HepG2 (cell line): ENCODE data around the gene KIF2C. TPM values are rescaled to one million over a fixed set of nuclear protein-coding genes. Genes with fewer than 3 reads are reported as not detected.

Experiments used
- ATF7 ChIP-seq, 2 experiments: fragments of 450-650 bp in 1 of 2; sonication (generic) in 1 of 2; formaldehyde crosslinking in 1 of 2; IDR thresholded peaks; 2 replicates each; pipeline versions ENCODE4 v1.4.0 to v1.6.1; 2016 to 2020; ENCODE audit warnings: antibody characterized with exemption in 1 of 2, mild to moderate bottlenecking in 1 of 2, missing genetic modification reagents in 1 of 2
- CCDC6 ChIP-seq: sonication (generic); formaldehyde crosslinking; IDR thresholded peaks from 2 replicates; pipeline ENCODE4 v1.8.1; 2022; ENCODE audit warnings: mild to moderate bottlenecking, missing genetic modification reagents, moderate library complexity
- DMAP1 ChIP-seq: IDR thresholded peaks from 2 replicates; pipeline ENCODE4 v1.6.1; 2016
- HMG20B ChIP-seq: conservative IDR thresholded peaks from 2 replicates; pipeline ENCODE4 v1.6.1; 2016; ENCODE audit warnings: missing genetic modification reagents, missing compliant biosample characterization
- JUNB ChIP-seq: sonication (generic); formaldehyde crosslinking; IDR thresholded peaks from 2 replicates; pipeline ENCODE4 v1.8.0; 2022; ENCODE audit warnings: missing genetic modification reagents, mild to moderate bottlenecking, borderline replicate concordance
- MATR3 ChIP-seq: sonication (generic); formaldehyde crosslinking; IDR thresholded peaks from 2 replicates; pipeline ENCODE4 v1.4.0; 2020; ENCODE audit warnings: missing genetic modification reagents
- NFE2 ChIP-seq: sonication (generic); formaldehyde crosslinking; IDR thresholded peaks from 2 replicates; pipeline ENCODE4 v1.4.0; 2020; ENCODE audit warnings: missing genetic modification reagents
- NRL ChIP-seq: sonication (generic); formaldehyde crosslinking; IDR thresholded peaks from 2 replicates; pipeline ENCODE4 v1.5.0; 2020; ENCODE audit warnings: missing genetic modification reagents, mild to moderate bottlenecking, moderate library complexity, borderline replicate concordance
- SP4 ChIP-seq: sonication (generic); formaldehyde crosslinking; IDR thresholded peaks from 2 replicates; pipeline ENCODE4 v1.8.1; 2023; ENCODE audit warnings: mild to moderate bottlenecking, missing genetic modification reagents
- SRSF1 ChIP-seq: fragments of 200-400 bp; formaldehyde crosslinking; optimal IDR thresholded peaks from 2 replicates; pipeline ENCODE3; 2017; ENCODE audit warnings: mild to moderate bottlenecking, low read depth, low read length, moderate library complexity
- TCF12 ChIP-seq, 2 experiments: fragments of 450-650 bp in 1 of 2; sonication (generic) in 1 of 2; formaldehyde crosslinking in 1 of 2; IDR thresholded peaks; 2 replicates each; pipeline versions ENCODE4 v1.6.1 to v1.8.0; 2017 to 2022; ENCODE audit warnings: antibody characterized with exemption in 1 of 2, mild to moderate bottlenecking in 1 of 2, missing genetic modification reagents in 1 of 2, moderate library complexity in 1 of 2
- ZBTB20 ChIP-seq: sonication (generic); formaldehyde crosslinking; IDR thresholded peaks from 2 replicates; pipeline ENCODE4 v1.8.1; 2023; ENCODE audit warnings: missing genetic modification reagents, low read depth, mild to moderate bottlenecking, borderline replicate concordance
- ZFY ChIP-seq: sonication (generic); formaldehyde crosslinking; IDR thresholded peaks from 2 replicates; pipeline ENCODE4 v1.4.0; 2020; ENCODE audit warnings: missing genetic modification reagents
- ZMYM3 ChIP-seq: sonication (generic); formaldehyde crosslinking; IDR thresholded peaks from 2 replicates; pipeline ENCODE4 v1.5.1; 2020; ENCODE audit warnings: mild to moderate bottlenecking, missing genetic modification reagents
- ZNF275 ChIP-seq: sonication (generic); formaldehyde crosslinking; IDR thresholded peaks from 2 replicates; pipeline ENCODE4 v1.8.0; 2022; ENCODE audit warnings: missing genetic modification reagents, mild to moderate bottlenecking, inconsistent platforms, borderline replicate concordance
- ZNF335 ChIP-seq: sonication (generic); formaldehyde crosslinking; IDR thresholded peaks from 2 replicates; pipeline ENCODE4 v1.4.0; 2020; ENCODE audit warnings: missing genetic modification reagents
- ZNF432 ChIP-seq: sonication (generic); formaldehyde crosslinking; IDR thresholded peaks from 2 replicates; pipeline ENCODE4 v1.5.0; 2020; ENCODE audit warnings: missing genetic modification reagents, mild to moderate bottlenecking, borderline replicate concordance
- ZNF674 ChIP-seq: sonication (generic); formaldehyde crosslinking; IDR thresholded peaks from 2 replicates; pipeline ENCODE4 v1.5.0; 2020; ENCODE audit warnings: low read depth, mild to moderate bottlenecking, missing genetic modification reagents
- ZNF709 ChIP-seq: sonication (generic); formaldehyde crosslinking; IDR thresholded peaks from 2 replicates; pipeline ENCODE4 v1.5.0; 2020; ENCODE audit warnings: mild to moderate bottlenecking, missing genetic modification reagents
- ZNF770 ChIP-seq: sonication (generic); formaldehyde crosslinking; IDR thresholded peaks from 2 replicates; pipeline ENCODE4 v1.5.0; 2020; ENCODE audit warnings: mild to moderate bottlenecking, missing genetic modification reagents
- ZNF790 ChIP-seq: sonication (generic); formaldehyde crosslinking; IDR thresholded peaks from 2 replicates; pipeline ENCODE4 v1.8.0; 2022; ENCODE audit warnings: missing genetic modification reagents, mild to moderate bottlenecking, borderline replicate concordance
- ZNF878 ChIP-seq: sonication (generic); formaldehyde crosslinking; IDR thresholded peaks from 2 replicates; pipeline ENCODE4 v1.8.1; 2023; ENCODE audit warnings: mild to moderate bottlenecking, missing genetic modification reagents, moderate library complexity
- polyA plus RNA-seq, 8 experiments: library from polyadenylated mRNA; depleted of rRNA in 3 of 8; stranded (reverse) in 7 of 8; unstranded in 1 of 8; fragments of >200 nt; fragmentation: Illumina TruSeq in 4 of 8; extraction: Trizol in 4 of 8; gene quantifications; 2 replicates each; pipeline versions ENCODE4 v1.2.1 to v1.2.3, GENCODE V29; 2011 to 2016; ENCODE audit warnings: low read depth in 4 of 8, missing spikeins in 1 of 8, mixed read lengths in 1 of 8; ENCODE audit not compliant: insufficient read depth in 1 of 8
- total RNA-seq, 5 experiments: library from RNA; depleted of rRNA; stranded (reverse); fragments of >200 nt; fragmentation: Illumina TruSeq; extraction: Trizol; gene quantifications; 2 replicates each; pipeline ENCODE4 v1.2.3, GENCODE V29; 2016; ENCODE audit warnings: low read depth in 1 of 5
- TF ChIP-seq, protein P1 (sequence below): sonication (generic); formaldehyde crosslinking; IDR thresholded peaks from 2 replicates; pipeline ENCODE4 v1.4.0; 2020; ENCODE audit warnings: missing genetic modification reagents
- TF ChIP-seq, protein P2 (sequence below): IDR thresholded peaks from 2 replicates; pipeline ENCODE4 v1.6.1; 2016; ENCODE audit warnings: mild to moderate bottlenecking

KIF2C gene
- total and polyA plus RNA-seq, 2 of the 13 experiments (the other 11 are each of a cell fraction or from before 2014, with no cell fraction given), result 29.7 to 53.7 TPM

DNA sequence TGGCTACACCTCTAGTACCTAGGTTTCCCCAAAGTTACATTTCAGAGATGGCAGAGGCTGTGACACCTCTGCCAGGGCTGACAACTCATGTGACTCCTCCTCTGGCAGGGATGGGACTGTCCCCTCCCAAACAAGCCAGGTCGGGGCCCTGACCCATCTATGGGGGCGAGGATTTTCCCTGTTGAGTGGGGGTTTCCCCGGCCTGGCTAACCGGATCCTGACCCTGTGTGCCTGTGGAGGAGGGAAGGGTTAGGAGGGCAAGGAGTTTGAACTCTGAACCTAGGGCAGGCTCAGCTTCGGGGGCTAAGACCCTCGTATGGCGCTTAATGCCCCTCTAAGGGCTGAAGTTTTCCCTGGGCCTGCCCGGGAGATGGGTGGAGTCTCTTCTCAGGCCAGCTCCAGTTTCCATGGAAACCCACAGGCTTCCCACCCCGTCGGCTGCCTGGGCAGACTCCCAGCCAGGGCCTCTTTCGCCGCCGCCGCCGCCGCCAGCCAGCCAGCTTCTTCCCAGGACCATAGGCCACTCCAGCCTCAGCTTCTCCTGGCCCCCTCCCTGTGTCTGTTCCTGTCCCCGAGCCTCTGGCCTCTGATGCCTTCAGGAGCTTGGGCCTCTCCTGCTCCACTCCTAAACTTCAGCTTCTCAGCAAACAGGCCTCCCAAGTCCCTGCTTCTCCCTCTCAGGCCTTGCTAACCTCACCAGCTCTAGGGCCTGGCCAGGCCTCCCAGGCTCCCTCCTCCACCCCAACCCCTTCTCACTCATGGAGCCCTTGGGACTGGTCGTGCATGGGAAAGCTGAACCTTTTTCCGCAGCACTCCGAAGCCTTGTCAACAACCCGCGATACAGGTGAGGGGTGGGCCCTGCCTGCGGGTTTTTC is 68.7 kb downstream of the KIF2C start, which contains the start of gene BTBD19 (continued):
- TF ChIP-seq ZNF770 (CRISPR knock-in tag) (no peak), JUNB (CRISPR knock-in tag) (no peak), ZNF790 (no peak), NRL (no peak), NFE2 (CRISPR knock-in tag) (no peak), HMG20B (CRISPR knock-in tag) (peak; percentile 66; the same call in 1 of the 2 replicates), ZBTB20 (no peak), DMAP1 (CRISPR knock-in tag) (0 out of 2 replicates have a peak, but pooled peaks have one; percentile 4), ZNF335 (CRISPR knock-in tag) (no peak), ZNF878 (CRISPR knock-in tag) (no peak), SRSF1 (no peak), ZNF275 (0 out of 2 replicates have a peak, but pooled peaks have one; percentile 27), ZNF674 (CRISPR knock-in tag) (0 out of 2 replicates have a peak, but pooled peaks have one; percentile 28), TCF12 (IDR thresholded peaks at IDR 0.05) (no peak), TCF12 (CRISPR knock-in tag; IDR thresholded peaks at IDR 0.05) (no peak), ATF7 (IDR thresholded peaks at IDR 0.05) (no peak), ATF7 (CRISPR knock-in tag; IDR thresholded peaks at IDR 0.05) (no peak; the same call in 1 of the 2 replicates), ZMYM3 (CRISPR knock-in tag) (no peak), SP4 (CRISPR knock-in tag) (no peak), MATR3 (no peak), ZNF432 (CRISPR knock-in tag) (no peak), ZFY (peak; percentile 34), ZNF709 (no peak; the same call in 1 of the 2 replicates), CCDC6 (CRISPR knock-in tag) (peak; percentile 47)
- TF ChIP-seq, protein P1, sequence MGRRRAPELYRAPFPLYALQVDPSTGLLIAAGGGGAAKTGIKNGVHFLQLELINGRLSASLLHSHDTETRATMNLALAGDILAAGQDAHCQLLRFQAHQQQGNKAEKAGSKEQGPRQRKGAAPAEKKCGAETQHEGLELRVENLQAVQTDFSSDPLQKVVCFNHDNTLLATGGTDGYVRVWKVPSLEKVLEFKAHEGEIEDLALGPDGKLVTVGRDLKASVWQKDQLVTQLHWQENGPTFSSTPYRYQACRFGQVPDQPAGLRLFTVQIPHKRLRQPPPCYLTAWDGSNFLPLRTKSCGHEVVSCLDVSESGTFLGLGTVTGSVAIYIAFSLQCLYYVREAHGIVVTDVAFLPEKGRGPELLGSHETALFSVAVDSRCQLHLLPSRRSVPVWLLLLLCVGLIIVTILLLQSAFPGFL (CRISPR knock-in tag), result no peak
- TF ChIP-seq, protein P2, sequence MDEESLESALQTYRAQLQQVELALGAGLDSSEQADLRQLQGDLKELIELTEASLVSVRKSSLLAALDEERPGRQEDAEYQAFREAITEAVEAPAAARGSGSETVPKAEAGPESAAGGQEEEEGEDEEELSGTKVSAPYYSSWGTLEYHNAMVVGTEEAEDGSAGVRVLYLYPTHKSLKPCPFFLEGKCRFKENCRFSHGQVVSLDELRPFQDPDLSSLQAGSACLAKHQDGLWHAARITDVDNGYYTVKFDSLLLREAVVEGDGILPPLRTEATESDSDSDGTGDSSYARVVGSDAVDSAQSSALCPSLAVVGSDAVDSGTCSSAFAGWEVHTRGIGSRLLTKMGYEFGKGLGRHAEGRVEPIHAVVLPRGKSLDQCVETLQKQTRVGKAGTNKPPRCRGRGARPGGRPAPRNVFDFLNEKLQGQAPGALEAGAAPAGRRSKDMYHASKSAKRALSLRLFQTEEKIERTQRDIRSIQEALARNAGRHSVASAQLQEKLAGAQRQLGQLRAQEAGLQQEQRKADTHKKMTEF (CRISPR knock-in tag), result peak; percentile 11; the same call in 1 of the 2 replicates
